GM18505 (cell line): ENCODE results near the gene NT5E.
"Not testable (repeated sequence)": the region's sequence is repeated elsewhere in the genome, so short reads cannot be mapped to it uniquely, and the experiment has no call there.

ENCODE experiments used
- ATAC-seq: cut with Tn5 transposase; IDR thresholded peaks from one replicate; pipeline ENCODE4 v1.9.1; 2021; ENCODE audit not compliant: unreplicated experiment
- POLR2A ChIP-seq: IDR thresholded peaks from 4 replicates; pipeline ENCODE4 v1.6.1; 2011; ENCODE audit warnings: borderline replicate concordance; ENCODE audit not compliant: insufficient read depth, insufficient read length; ENCODE audit errors: extremely low read depth

The NT5E gene

DNA sequence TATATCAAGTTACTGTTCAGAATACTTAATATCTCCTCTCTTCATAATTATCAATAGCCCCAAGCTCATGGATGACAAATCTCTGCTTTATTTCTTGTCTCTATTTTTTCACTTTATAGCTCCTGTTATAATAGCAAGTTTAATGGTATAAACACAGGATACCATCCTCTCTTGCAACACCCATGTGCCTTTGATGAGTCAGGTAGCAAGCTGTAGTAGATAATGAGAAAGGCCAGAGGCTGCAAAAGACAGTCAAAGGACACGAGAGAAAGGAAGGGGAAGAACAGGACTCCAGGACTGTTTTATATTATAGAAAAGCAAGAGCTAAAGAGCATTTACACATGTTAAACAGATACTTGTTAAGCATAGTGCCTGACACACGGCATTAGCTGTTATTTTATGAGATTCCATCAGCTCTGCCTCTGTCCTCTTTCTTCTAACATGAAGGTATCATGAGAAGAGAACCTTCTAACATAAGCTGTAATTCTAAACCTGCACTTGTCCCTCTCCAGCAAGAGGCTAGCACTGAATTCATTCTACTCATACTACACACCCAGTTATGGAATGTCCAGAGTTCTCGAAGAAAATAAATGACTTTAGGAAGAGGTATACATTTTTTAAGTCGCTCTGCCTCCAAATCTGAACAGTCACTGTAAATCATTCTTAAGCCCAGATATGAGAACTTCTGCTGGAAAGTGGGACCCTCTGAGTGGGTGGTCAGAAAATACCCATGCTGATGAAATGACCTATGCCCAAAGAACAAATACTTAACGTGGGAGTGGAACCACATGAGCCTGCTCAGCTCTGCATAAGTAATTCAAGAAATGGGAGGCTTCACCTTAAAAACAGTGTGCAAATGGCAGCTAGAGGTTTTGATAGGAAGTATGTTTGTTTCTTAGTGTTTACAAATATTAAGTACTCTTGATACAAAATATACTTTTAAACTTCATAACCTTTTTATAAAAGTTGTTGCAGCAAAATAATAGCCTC lies 45.0 kb downstream of the NT5E start:
- ATAC-seq = no peak

GRCh38 chr6:85496009-85496579 lies 46.2 kb downstream of the NT5E start:
- TF ChIP-seq POLR2A = no peak

More for the DNA sequence above, 45.0 kb downstream of the NT5E start:
- TF ChIP-seq POLR2A = no peak

GRCh38 chr6:85496856-85497255 lies 47.0 kb downstream of the NT5E start:
- no peak for ATAC-seq

More at GRCh38 chr6:85496009-85496579, 46.2 kb downstream of the NT5E start:
- ATAC-seq = no peak

GRCh38 chr6:85498596-85499258 lies 48.8 kb downstream of the NT5E start:
- TF ChIP-seq POLR2A = no peak
- ATAC-seq = no peak

More at GRCh38 chr6:85496856-85497255, 47.0 kb downstream of the NT5E start:
- TF ChIP-seq POLR2A = no peak

- no peak for ATAC-seq
- TF ChIP-seq POLR2A = no peak
These were observed 56.7 kb downstream of the NT5E start for GRCh38 chr6:85506441-85507093.

DNA sequence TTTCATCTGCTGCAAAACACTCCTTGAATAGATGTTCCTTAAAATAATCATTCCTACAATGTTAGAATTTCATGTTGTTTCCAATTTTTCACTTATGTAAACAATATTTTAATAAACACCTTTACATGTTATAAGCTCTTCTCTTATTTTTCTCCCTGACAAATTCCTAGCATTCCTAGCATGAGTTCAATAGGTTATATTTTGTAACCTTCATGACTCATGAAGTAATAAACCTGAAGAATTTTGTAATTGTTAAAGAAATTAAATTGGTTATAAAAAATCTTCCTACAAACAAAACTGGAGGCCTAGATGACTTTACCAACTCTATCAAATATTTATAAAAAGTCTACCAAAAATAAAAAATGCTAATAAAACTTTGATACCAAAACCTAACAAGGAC lies 66.3 kb downstream of the NT5E start:
- ATAC-seq = no peak
- no peak for TF ChIP-seq POLR2A

DNA sequence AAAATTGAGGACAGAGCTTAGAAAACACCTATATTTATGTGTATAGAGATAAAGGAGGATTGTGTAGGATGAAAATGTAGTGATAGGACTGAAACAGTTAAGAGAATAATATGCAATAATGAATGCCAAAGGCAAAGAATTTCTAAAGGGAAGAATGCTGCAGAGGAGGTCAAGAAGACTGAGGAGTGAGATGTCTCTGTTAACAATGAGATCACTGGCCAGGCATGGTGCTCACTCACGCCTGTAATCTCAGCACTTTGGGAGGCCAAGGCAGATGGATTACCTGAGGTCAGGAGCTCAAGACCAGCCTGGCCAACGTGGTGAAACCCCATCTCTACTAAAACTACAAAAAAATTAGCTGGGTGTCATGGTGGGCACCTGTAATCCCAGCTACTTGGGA lies 74.4 kb downstream of the NT5E start:
- not testable (repeated sequence) for ATAC-seq

DNA sequence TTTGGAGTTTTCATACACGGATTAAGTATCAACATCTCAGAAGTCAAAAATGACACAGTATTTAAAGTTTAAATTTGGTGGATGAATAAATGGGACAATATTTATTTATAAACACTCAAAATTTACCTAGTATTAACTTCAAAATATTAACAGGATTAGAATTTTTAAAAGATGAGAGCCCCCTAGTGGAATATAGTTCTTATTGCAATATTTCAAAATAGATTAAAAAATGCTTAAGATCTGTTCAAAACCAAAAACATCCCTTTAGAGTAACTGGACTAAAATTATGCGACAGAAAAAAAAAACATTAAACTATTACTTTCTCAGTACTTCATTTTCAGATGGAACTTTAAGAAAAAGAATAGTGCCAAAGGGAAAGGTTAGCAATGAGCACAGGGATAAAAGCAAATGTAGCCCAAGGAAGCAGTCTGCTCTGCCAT lies 87.2 kb downstream of the NT5E start:
- ATAC-seq = no peak
- TF ChIP-seq POLR2A = no peak

- ATAC-seq = no peak
- no peak for TF ChIP-seq POLR2A
These were observed 94.9 kb downstream of the NT5E start for GRCh38 chr6:85544776-85545175.
